Activated T-helper 1 cell treated with anti-CD3 and anti-CD28 coated beads, Interleukin-12 subunit alpha, Interleukin-12 subunit beta, Interleukin-2, Interleukin-4 antibody, amounts not matched to agents 30 ng/mL and 10 ng/mL and 1 ng/mL, durations not matched to agents 14 hours and 24 hours and 36 hours (primary cell): ENCODE data around the gene PABPC3. TPM values are rescaled to one million over a fixed set of nuclear protein-coding genes. Genes with fewer than 3 reads are reported as not detected.

Source experiments
- total RNA-seq: library from RNA; stranded (reverse); gene quantifications from 2 replicates; pipeline ENCODE4 v1.2.3, GENCODE V29; 2022

PABPC3 gene
- total RNA-seq, 1 donor from 2014 or later: 0.34 TPM

Other genes with a start within 250 kb of the PABPC3 start
- gene AMER2, start 76.2 kb downstream of the PABPC3 start, total RNA-seq: not detected in 2 replicates
- gene MTMR6, start 191.4 kb downstream of the PABPC3 start, total RNA-seq: 17.0 and 17.9 TPM in 2 replicates
- gene NUP58, start 205.5 kb downstream of the PABPC3 start, total RNA-seq: 131 and 142 TPM in 2 replicates